GM18499 (cell line): ENCODE results near the gene ICAM4.
A peak's percentile ranks its signal among the peaks of the same experiment; 100 is the strongest.
"Not testable (repeated sequence)": the region's sequence is repeated elsewhere in the genome, so short reads cannot be mapped to it uniquely, and the experiment has no call there.

Experiments
- ATAC-seq: cut with Tn5 transposase; IDR thresholded peaks from one replicate; pipeline ENCODE4 v1.9.1; 2021; ENCODE audit warnings: moderate number of reproducible peaks; ENCODE audit not compliant: insufficient read depth, unreplicated experiment

The ICAM4 gene, protein sequence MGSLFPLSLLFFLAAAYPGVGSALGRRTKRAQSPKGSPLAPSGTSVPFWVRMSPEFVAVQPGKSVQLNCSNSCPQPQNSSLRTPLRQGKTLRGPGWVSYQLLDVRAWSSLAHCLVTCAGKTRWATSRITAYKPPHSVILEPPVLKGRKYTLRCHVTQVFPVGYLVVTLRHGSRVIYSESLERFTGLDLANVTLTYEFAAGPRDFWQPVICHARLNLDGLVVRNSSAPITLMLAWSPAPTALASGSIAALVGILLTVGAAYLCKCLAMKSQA

GRCh38 chr19:10286803-10287737 lies at the start of gene ICAM4:
Gene ICAM4, plus strand, starts transcription at chr19:10286955. Its CDS starts 58 bp downstream, at chr19:10287013.
- ATAC-seq: no peak

GRCh38 chr19:10237702-10238101 lies 49.1 kb upstream of the ICAM4 start:
- ATAC-seq: no peak

- no peak for ATAC-seq
Measured at GRCh38 chr19:10238172-10238783, 48.5 kb upstream of the ICAM4 start.

DNA sequence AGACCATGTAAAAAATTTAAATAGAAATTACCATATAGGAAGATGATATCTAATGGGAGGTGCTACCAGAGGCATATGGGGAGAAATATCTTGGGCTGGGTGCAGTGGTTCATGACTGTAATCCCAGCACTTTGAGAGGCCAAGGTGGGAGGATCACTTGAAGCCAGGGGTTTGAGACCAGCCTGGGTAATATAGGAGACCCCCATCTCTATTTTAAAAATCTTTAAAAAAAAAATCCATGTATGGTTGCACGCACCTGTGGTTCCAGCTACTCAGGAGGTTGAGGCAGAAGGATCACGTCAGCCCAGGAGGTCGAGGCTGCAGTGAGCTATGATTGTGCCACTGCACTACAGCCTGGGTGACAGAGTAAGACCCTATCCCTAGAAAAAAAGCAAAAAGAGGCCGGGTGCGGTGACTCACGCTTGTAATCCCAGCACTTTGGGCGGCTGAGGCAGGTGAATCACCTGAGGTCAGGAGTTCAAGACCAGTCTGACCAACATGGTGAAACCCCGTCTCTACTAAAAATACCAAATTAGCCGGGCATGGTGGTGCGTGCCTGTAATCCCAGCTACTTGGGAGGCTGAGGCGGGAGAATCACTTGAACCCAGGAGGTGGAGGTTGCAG lies 44.8 kb upstream of the ICAM4 start:
- ATAC-seq: not testable (repeated sequence)

GRCh38 chr19:10243606-10244005 lies 43.1 kb upstream of the ICAM4 start:
- no peak for ATAC-seq

GRCh38 chr19:10245189-10245939 lies 41.4 kb upstream of the ICAM4 start:
- ATAC-seq: no peak

DNA sequence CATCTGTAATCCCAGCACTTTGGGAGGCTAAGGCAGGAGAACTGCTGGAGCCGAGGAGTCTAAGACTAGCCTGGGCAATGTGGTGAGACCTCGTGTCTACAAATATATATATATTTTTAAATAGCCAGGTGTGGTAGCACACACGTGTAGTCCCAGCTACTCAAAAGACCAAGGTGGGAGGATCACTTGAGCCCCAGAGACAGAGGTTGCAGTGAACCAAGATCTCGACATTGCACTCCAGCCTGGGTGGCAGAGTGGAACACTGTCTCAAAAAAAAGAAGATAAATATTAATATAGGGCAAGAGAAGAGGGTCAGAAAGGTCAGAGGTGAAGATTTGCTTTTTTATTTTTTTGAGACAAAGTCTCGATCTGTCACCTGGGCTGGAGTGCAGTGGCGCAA lies 40.2 kb upstream of the ICAM4 start:
- ATAC-seq: no peak

DNA sequence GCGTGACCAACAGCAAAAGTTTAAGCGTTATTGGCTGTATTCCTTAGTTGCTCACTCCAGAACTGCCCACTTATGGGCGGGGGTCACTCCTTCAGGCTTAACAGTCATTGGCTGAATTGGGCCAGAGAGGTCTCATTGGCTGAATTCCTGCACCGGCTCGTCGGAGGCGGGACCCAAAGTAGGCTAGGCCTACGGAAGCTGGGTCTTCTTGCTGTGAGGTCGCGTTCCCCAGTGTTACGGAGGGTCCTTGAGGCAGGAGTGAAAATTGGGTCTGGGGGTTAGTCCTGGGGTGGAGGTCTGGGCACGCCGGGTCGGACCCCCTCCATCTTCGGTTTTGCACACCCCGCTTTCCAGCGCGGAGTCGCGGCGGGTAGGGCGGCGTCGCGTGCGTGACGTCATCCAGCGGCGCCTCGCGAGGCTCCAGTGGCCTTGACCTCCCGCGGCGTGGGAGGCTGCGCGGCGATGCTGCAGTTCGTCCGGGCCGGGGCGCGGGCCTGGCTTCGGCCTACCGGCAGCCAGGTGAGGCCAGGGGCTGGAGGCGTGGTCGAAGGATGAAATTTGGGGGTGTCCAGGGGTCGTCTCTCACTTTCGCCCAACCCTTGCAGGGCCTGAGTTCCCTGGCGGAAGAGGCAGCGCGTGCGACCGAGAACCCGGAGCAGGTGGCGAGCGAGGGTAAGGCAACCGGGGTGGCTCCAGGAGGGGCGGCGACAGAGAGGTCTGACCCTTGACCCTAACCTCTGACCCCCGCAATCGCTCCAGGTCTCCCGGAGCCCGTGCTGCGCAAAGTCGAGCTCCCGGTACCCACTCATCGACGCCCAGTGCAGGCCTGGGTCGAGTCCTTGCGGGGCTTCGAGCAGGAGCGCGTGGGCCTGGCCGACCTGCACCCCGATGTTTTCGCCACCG lies 34.7 kb upstream of the ICAM4 start, which contains the start of gene MRPL4:
Gene MRPL4, plus strand, starts transcription at position 423 of the 903 bp plus-strand sequence. Its CDS starts 40 bp downstream, at position 463.
- ATAC-seq: peak; percentile 86

DNA sequence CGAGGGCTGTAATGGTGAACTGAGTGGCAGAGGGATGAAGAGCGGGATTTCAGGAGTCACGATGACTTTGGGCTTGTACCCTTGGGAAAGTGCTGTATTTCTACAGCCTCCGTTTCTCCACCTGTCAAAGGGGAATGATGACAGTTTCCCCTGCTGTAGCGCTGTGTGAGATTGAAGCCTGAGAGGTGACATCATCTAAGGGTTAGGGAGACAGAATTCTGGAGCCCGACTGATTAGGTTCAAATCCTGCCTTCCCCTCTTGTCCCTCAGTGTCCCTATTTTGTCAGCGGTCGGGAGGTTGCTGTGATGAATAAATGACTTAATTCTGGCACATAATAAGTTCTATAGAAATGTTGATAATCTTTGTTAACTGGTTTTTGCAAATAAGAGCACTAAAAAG lies 34.0 kb upstream of the ICAM4 start:
- no peak for ATAC-seq

DNA sequence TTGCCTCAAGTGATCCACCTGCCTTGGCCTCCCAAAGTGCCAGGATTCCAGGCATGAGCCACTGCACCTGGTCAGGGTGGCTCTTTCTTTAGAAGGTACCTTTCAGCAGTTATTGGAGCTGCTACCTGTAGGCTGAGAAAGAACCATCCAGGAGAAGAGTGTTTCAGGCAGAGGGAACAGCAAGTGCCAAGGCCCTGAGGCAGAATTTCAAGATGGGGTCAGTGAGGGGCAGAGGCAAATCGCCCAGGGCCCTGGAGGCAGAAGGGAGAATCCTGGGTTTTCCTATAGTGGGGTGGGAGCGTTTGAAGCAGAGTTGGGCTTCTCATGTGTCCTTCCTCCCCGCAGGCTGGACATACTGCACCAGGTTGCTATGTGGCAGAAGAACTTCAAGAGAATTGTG lies 32.5 kb upstream of the ICAM4 start:
- ATAC-seq: no peak

GRCh38 chr19:10255358-10255757 lies 31.4 kb upstream of the ICAM4 start:
- no peak for ATAC-seq

GRCh38 chr19:10256551-10256950 lies 30.2 kb upstream of the ICAM4 start:
- ATAC-seq: no peak

GRCh38 chr19:10256970-10257615 lies 29.7 kb upstream of the ICAM4 start:
- no peak for ATAC-seq

DNA sequence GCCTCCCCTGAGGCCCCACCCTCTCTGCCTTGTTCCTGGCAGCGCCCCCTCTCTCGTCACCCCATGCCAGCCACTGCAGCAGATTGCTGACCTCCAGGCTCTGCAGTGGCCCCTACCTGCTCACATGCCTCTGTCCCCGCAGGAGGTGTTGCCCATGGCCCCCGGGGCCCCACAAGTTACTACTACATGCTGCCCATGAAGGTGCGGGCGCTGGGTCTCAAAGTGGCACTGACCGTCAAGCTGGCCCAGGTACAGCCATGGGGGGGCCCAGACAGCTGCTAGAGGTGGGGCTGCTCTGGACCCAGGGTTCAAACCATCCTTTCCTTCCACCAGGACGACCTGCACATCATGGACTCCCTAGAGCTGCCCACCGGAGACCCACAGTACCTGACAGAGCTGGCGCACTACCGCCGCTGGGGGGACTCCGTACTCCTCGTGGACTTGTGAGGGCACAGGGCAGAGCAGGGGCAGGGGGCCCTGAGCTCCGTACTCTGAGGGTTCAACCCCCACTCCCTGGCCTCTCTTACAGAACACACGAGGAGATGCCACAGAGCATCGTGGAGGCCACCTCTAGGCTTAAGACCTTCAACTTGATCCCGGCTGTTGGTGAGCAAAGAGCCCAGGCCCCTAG lies 28.6 kb upstream of the ICAM4 start:
- no peak for ATAC-seq

GRCh38 chr19:10259162-10259905 lies 27.4 kb upstream of the ICAM4 start:
- no peak for ATAC-seq

- ATAC-seq: no peak
Measured at GRCh38 chr19:10260141-10260584, 26.6 kb upstream of the ICAM4 start.

DNA sequence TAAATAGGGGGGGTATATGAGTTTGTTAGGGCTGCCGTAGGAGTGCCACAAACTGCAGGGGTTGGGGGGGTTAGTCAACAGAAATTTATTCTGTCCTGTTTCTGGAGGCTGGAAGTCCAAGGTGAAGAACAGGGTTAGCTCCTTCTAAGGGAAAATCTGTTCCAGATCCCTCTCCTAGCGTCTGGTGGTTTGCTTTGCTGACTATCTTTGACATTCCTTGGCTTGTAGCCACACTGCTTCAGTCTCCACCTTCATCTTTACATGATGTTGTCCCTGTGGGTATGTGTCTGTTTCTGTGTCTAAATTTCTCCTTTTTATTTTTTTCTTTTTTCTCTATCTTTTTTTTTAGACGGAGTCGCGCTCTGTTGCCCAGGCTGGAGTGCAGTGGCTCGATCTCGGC lies 24.0 kb upstream of the ICAM4 start:
- no peak for ATAC-seq
